Activated B cell treated with CpG ODN at 0.5 μM for 24 hours (primary cell): ENCODE results near the gene FAM53B. TPM values are rescaled to one million over a fixed set of nuclear protein-coding genes. Genes with fewer than 3 reads are reported as not detected.

Source experiments
- ATAC-seq: fragments of 200-7000 bp; cut with Tn5 transposase; one replicate; pipeline ENCODE4 v1.10.0; 2021; ENCODE audit warnings: low read depth, mild to moderate bottlenecking, moderate library complexity
- CTCF ChIA-PET: fragments of 350-600 bp; sonication (Branson Sonifier 250); formaldehyde crosslinking; loops from one replicate; lab custom pipeline; 2021; ENCODE audit warnings: antibody characterized with exemption; lab: Charles Lee
- POLR2A ChIA-PET: fragments of 350-600 bp; sonication (Branson Sonifier 250); formaldehyde crosslinking; loops from one replicate; lab custom pipeline; 2021; ENCODE audit warnings: antibody characterized with exemption; lab: Charles Lee
- DNase-seq: peaks from one replicate; pipeline ENCODE4 v3.0.0; 2022
- H3K27ac Mint-ChIP-seq: one replicate; pipeline ENCODE4 v1.8.0; 2020; ENCODE audit warnings: mixed read lengths
- H3K27me3 Mint-ChIP-seq: one replicate; pipeline ENCODE4 v1.8.0; 2021; ENCODE audit warnings: mixed read lengths
- H3K36me3 Mint-ChIP-seq: one replicate; pipeline ENCODE4 v1.8.0; 2021; ENCODE audit warnings: low read depth, mixed read lengths
- H3K4me1 Mint-ChIP-seq: one replicate; pipeline ENCODE4 v1.8.0; 2021; ENCODE audit warnings: mixed read lengths
- H3K4me3 Mint-ChIP-seq: one replicate; pipeline ENCODE4 v1.8.0; 2020; ENCODE audit warnings: mild to moderate bottlenecking, mixed read lengths
- H3K9me3 Mint-ChIP-seq: one replicate; pipeline ENCODE4 v1.8.0; 2020; ENCODE audit warnings: mixed read lengths
- intact Hi-C: fragments of 100-400 bp; cut with micrococcal nuclease; formaldehyde crosslinking; loops from one replicate; pipeline ENCODE4 v1.15.1; 2024
- total RNA-seq: library from RNA; stranded (reverse); gene quantifications from 2 replicates; pipeline ENCODE4 v1.2.3, GENCODE V29; 2022
- TF ChIP-seq, protein P1 (sequence below): fragments of 200-600 bp; IDR thresholded peaks from one replicate; pipeline ENCODE4 v1.8.0; 2022; ENCODE audit warnings: antibody characterized with exemption, mild to moderate bottlenecking

FAM53B gene
- total RNA-seq, 1 donor from 2014 or later, result 73.9 TPM

DNA sequence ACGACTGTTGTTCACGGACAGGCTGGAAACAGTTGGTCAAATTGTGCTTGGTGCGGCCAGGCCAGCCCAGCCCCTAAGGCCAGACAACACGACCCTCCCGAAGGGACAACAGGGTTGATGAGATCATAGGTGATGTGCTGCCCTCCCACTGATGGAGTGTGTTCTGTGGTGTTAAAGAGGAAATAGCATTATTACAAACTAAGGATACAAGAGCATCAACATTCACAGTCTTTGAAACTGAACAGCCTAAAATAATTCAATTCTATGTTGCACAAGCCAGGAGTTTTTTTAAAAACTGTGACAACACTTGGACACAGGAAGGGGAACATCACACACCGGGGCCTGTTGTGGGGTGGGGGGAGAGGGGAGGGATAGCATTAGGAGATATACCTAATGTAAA is 87.6 kb downstream of the FAM53B start:
- Mint-ChIP-seq H3K4me1 (peaks cover 91% of the 10 kb centered on the region), H3K9me3 (no peaks in the 10 kb centered on the region), H3K36me3 (peaks cover 45% of the 10 kb centered on the region), H3K27me3 (no peaks in the 10 kb centered on the region), H3K27ac (peak overlapping the region; percentile 64), H3K4me3 (no peak overlapping the region)
- no peak for DNase-seq
- POLR2A ChIA-PET, result interaction anchor here (1.1 to 2.0 kb wide), 2 partner anchors 7 to 62 kb away, joined by 3 to 6 read pairs; no protein-coding TSS in a partner anchor
- no peak for ATAC-seq
- TF ChIP-seq, protein P1, sequence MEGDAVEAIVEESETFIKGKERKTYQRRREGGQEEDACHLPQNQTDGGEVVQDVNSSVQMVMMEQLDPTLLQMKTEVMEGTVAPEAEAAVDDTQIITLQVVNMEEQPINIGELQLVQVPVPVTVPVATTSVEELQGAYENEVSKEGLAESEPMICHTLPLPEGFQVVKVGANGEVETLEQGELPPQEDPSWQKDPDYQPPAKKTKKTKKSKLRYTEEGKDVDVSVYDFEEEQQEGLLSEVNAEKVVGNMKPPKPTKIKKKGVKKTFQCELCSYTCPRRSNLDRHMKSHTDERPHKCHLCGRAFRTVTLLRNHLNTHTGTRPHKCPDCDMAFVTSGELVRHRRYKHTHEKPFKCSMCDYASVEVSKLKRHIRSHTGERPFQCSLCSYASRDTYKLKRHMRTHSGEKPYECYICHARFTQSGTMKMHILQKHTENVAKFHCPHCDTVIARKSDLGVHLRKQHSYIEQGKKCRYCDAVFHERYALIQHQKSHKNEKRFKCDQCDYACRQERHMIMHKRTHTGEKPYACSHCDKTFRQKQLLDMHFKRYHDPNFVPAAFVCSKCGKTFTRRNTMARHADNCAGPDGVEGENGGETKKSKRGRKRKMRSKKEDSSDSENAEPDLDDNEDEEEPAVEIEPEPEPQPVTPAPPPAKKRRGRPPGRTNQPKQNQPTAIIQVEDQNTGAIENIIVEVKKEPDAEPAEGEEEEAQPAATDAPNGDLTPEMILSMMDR, result no peak
- CTCF ChIA-PET, result no interaction called here
- intact Hi-C loops, result no loop called here

DNA sequence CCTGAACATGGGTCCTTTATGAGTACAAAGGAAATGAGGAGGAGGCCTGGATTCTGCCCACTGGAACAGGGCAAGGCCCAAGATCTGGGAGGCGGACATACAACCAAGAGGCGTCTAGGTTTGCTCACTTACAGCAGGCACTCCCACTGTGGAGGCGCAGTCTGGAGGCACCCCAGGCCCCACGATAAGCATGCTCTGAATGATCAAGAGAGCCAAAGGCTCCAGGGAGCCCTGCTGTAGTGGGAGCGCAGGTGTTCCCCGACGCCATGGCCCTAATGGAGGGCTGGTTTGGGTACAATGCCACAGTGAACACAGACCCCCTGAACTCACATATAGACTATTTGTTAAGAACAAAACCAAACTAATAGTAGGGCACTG is 88.1 kb downstream of the FAM53B start:
- ChIA-PET CTCF (no interaction called here), POLR2A (no interaction called here)
- TF ChIP-seq, protein P1, result no peak
- ATAC-seq (no peak), DNase-seq (no peak)
- Mint-ChIP-seq H3K4me1 (peaks cover 92% of the 10 kb centered on the region), H3K27ac (peak overlapping the region; percentile 66), H3K9me3 (no peaks in the 10 kb centered on the region), H3K4me3 (no peak overlapping the region), H3K36me3 (peaks cover 43% of the 10 kb centered on the region), H3K27me3 (no peaks in the 10 kb centered on the region)
- intact Hi-C loops, result no loop called here

GRCh38 chr10:124655191-124656112 is 88.7 kb downstream of the FAM53B start:
- Mint-ChIP-seq H3K27me3 (no peaks in the 10 kb centered on the region), H3K4me3 (no peak overlapping the region), H3K36me3 (peaks cover 46% of the 10 kb centered on the region), H3K4me1 (peaks cover 93% of the 10 kb centered on the region), H3K27ac (peak overlapping the region; percentile 66), H3K9me3 (no peaks in the 10 kb centered on the region)
- DNase-seq (no peak), ATAC-seq (no peak)
- TF ChIP-seq, protein P1, result no peak
- ChIA-PET CTCF (no interaction called here), POLR2A (interaction anchor here (1.0 to 1.6 kb wide), 3 partner anchors 13 to 60 kb away, joined by 3 to 5 read pairs (median 3); no protein-coding TSS in a partner anchor)
- intact Hi-C loops, result no loop called here

DNA sequence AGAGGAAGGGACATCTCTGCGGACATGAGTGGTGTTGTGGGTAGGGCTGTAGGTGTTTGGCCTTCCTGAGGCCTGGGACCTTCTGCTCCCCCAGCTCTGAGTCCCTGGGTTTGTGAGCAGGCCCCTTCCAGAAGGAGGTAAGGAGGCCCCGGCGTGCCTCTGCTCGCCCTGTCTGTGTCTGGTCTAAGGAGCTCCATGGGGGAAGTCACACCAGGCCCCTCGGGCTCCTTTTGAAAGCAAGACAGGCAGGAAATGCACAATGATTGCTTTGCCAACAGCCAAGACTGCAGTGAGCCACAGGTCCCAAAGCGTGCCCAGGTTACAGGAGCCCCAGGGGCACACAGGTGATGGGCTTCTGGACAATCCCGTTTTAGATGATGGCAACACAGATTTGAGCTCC is 89.5 kb downstream of the FAM53B start:
- Mint-ChIP-seq H3K9me3 (no peaks in the 10 kb centered on the region), H3K4me3 (no peak overlapping the region), H3K27ac (peak overlapping the region; percentile 66), H3K36me3 (peaks cover 44% of the 10 kb centered on the region), H3K4me1 (peaks cover 93% of the 10 kb centered on the region), H3K27me3 (no peaks in the 10 kb centered on the region)
- CTCF ChIA-PET, result no interaction called here
- ATAC-seq, result no peak
- POLR2A ChIA-PET, result interaction anchor here (1.0 to 1.6 kb wide), 4 partner anchors 12 to 64 kb away, joined by 3 to 6 read pairs (median 4); no protein-coding TSS in a partner anchor
- intact Hi-C loops, result loop anchor here (1.0 to 5.0 kb wide), 2 partner anchors 12 to 33 kb away; no protein-coding TSS in a partner anchor
- TF ChIP-seq, protein P1, result no peak
- no peak for DNase-seq
